ENCODE data around the gene GPI. TPM values are rescaled to one million over a fixed set of nuclear protein-coding genes. Genes with fewer than 3 reads are reported as not detected.

Gene GPI
- total RNA-seq, 1 donor from 2014 or later, result 426 TPM

- no peak for DNase-seq (ENCODE audit: low spot score)
Observed at GRCh38 chr19:34337739-34338138, 27.3 kb upstream of the GPI start.

- DNase-seq (ENCODE audit: low spot score), result no peak
Observed at GRCh38 chr19:34341935-34342680, 22.9 kb upstream of the GPI start.

GRCh38 chr19:34343751-34344150, 21.2 kb upstream of the GPI start:
- no peak for DNase-seq (ENCODE audit: low spot score)

GRCh38 chr19:34345947-34346351, 19.0 kb upstream of the GPI start:
- no peak for DNase-seq (ENCODE audit: low spot score)

GRCh38 chr19:34347561-34348165, 17.3 kb upstream of the GPI start:
- DNase-seq (ENCODE audit: low spot score), result no peak

GRCh38 chr19:34348899-34349487, 16.0 kb upstream of the GPI start:
- no peak for DNase-seq (ENCODE audit: low spot score)

- DNase-seq (ENCODE audit: low spot score), result no peak
Observed at GRCh38 chr19:34350161-34350561, 14.8 kb upstream of the GPI start.

- DNase-seq (ENCODE audit: low spot score), result no peak
Observed at GRCh38 chr19:34351382-34351826, 13.6 kb upstream of the GPI start.

- no peak for DNase-seq (ENCODE audit: low spot score)
Observed at GRCh38 chr19:34353546-34353945, 11.4 kb upstream of the GPI start.

- DNase-seq (ENCODE audit: low spot score), result no peak
Observed at GRCh38 chr19:34355201-34355600, 9.8 kb upstream of the GPI start.

GRCh38 chr19:34356875-34357274, 8.1 kb upstream of the GPI start:
- DNase-seq (ENCODE audit: low spot score), result no peak

- no peak for DNase-seq (ENCODE audit: low spot score)
Observed at GRCh38 chr19:34357431-34357830, 7.6 kb upstream of the GPI start.

- DNase-seq (ENCODE audit: low spot score), result peak; percentile 98
Observed at GRCh38 chr19:34359140-34359953, 5.6 kb upstream of the GPI start.

- DNase-seq (ENCODE audit: low spot score), result no peak
Observed at GRCh38 chr19:34359954-34360315, 5.1 kb upstream of the GPI start.

GRCh38 chr19:34360354-34360909, 4.6 kb upstream of the GPI start:
- no peak for DNase-seq (ENCODE audit: low spot score)

GRCh38 chr19:34362679-34363069, 2.3 kb upstream of the GPI start:
- no peak for DNase-seq (ENCODE audit: low spot score)

- no peak for DNase-seq (ENCODE audit: low spot score)
Observed at GRCh38 chr19:34363094-34363493, 1.9 kb upstream of the GPI start.

- no peak for DNase-seq (ENCODE audit: low spot score)
Observed at GRCh38 chr19:34363930-34364329, 1.1 kb upstream of the GPI start.

- no peak for DNase-seq (ENCODE audit: low spot score)
Observed at GRCh38 chr19:34364462-34364829, 550 bp upstream of the GPI start.

GRCh38 chr19:34365463-34366401, 736 bp downstream of the GPI start:
- no peak for DNase-seq (ENCODE audit: low spot score)
